Mammary epithelial cell (primary cell): ENCODE data around the gene GFI1.

Source experiments
- CTCF ChIP-seq, 2 donors: IDR thresholded peaks in 1 of 2; conservative IDR thresholded peaks in 1 of 2; 2 replicates each; pipeline ENCODE4 v1.5.1; 2011 to 2012; ENCODE audit warnings: inconsistent platforms in 2 of 2, low read length in 2 of 2, mild to moderate bottlenecking in 2 of 2, control low read depth in 1 of 2, low read depth in 1 of 2; ENCODE audit not compliant: insufficient read depth in 1 of 2; ENCODE audit errors: extremely low read depth in 1 of 2
- EZH2 ChIP-seq: IDR thresholded peaks from 2 replicates; pipeline ENCODE4 v1.6.1; 2012; ENCODE audit warnings: low read length, inconsistent platforms, borderline replicate concordance

GRCh38 chr1:92476071-92476631, 10.6 kb downstream of the GFI1 start:
- TF ChIP-seq CTCF (conservative IDR thresholded peaks at IDR 0.05 in 1 of 2, IDR thresholded peaks at IDR 0.05 in 1 of 2; ENCODE audit: extremely low read depth in 1 of 2, insufficient read depth in 1 of 2, low read depth in 1 of 2, low read length in 2 of 2) (no peak), EZH2 (no peak)
